Measurements from ENCODE around the gene ZXDA.
"Not testable (repeated sequence)": the region's sequence is repeated elsewhere in the genome, so short reads cannot be mapped to it uniquely, and the experiment has no call there.

The ZXDA gene, protein sequence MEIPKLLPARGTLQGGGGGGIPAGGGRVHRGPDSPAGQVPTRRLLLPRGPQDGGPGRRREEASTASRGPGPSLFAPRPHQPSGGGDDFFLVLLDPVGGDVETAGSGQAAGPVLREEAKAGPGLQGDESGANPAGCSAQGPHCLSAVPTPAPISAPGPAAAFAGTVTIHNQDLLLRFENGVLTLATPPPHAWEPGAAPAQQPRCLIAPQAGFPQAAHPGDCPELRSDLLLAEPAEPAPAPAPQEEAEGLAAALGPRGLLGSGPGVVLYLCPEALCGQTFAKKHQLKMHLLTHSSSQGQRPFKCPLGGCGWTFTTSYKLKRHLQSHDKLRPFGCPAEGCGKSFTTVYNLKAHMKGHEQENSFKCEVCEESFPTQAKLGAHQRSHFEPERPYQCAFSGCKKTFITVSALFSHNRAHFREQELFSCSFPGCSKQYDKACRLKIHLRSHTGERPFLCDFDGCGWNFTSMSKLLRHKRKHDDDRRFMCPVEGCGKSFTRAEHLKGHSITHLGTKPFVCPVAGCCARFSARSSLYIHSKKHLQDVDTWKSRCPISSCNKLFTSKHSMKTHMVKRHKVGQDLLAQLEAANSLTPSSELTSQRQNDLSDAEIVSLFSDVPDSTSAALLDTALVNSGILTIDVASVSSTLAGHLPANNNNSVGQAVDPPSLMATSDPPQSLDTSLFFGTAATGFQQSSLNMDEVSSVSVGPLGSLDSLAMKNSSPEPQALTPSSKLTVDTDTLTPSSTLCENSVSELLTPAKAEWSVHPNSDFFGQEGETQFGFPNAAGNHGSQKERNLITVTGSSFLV

DNA sequence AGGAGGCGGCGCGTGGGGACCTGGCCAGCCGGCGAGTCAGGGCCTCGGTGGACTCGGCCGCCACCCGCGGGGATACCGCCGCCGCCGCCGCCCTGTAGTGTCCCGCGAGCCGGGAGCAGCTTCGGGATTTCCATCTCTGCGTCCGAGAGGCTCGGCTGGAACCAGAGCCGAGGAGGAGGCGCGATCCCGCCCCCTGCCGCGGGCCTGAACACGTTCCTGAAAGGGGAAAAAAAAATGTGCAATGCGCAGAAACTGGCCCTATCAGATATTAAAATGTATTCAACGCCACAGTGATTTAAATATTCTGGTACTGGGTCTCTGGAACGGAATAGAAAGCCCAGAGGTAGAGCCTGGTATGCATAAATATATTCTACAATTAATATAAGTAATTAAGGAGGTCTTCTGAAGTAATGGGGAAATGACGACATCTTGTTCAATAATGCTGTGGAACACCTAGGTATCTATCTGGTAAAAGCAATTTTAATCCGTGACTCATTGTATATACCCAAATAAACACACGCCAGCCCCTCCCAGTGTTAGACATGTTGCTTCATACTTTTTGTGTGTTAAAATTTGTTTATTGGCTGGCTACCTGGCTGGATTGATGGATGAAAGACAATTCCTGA is at the start of gene ZXDA:
ZXDA (minus strand) TSS at position 172 of the 626 bp plus-strand sequence; CDS start at position 134, 38 bp downstream.
- not testable (repeated sequence) for H3K9me3 ChIP-seq (ENCODE audit: low read depth, low read length); H3K27ac ChIP-seq; DNase-seq (ENCODE audit: low read depth, low spot score); H3K36me3 ChIP-seq (ENCODE audit: insufficient read depth, low read length)
- Histone ChIP-seq H3K9ac (ENCODE audit: insufficient read length) (peak within 1 kb of the TSS; percentile 67), H3K4me3 (peak within 1 kb of the TSS; percentile 64)

DNA sequence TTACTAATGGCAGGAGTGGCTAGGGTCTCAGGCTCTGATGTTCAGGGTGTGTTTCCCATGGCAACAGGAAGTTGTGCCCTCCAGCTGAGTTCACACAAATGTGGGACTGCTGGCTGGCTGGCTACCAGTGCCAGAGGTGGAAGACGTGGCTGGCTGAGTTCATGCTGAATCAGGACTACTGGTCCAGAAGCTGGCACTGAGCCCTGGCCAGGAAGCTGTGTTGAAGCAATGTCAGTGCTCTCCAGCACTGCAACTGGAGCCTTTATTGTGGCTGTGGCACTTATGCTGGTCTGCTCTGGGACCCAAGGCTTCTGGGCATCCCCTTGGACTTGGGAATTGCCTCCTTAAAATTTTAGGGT is 42.0 kb upstream of the ZXDA start:
- Histone ChIP-seq H3K36me3 (ENCODE audit: insufficient read depth, low read length) (no peaks in the 10 kb centered on the region), H3K9me3 (ENCODE audit: low read depth, low read length) (no peaks in the 10 kb centered on the region), H3K4me3 (no peak overlapping the region), H3K9ac (ENCODE audit: insufficient read length) (no peak overlapping the region), H3K27ac (no peak overlapping the region)
- no peak for DNase-seq (ENCODE audit: low read depth, low spot score)
- TF ChIP-seq POLR2AphosphoS5 (IDR thresholded peaks at IDR 0.05; ENCODE audit: borderline replicate concordance, low read depth, low read length): no peak
- TF ChIP-seq EZH2 (IDR thresholded peaks at IDR 0.05): no peak
- no peak for TF ChIP-seq FOXP2 (optimal IDR thresholded peaks at IDR 0.05; ENCODE audit: control extremely low read depth, extremely low read length, insufficient read depth)

DNA sequence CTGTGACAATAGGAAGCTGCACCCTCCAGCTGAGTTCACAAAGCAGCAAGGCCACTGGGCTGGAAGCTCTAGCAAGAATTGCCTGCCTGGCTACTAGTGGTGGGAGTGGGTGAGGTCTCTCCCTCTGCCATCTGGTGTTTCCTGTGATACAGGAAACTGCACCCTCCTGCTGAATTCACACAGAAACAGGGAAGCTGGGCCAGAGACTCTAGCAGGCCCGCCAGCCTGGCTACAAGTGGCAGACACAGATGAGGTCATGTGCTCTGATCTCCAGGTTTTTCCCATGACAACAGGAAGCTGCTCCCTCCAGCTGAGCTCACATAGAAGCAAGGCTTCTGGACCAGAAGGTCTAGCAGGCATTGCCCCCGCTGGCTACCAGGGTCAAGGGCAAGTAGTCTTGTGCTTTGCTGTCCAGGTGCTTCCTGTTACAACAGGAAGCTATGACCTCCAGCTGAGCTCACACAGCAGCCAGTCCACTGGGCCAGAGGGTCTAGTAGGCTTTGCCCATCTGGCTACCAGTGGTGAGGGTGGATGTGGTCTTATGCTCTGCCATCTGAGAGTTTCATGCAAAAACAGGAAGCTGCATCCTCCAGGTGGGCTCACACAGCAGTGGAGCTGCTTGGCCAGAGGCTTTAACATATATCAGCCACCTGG is 41.5 kb upstream of the ZXDA start:
- no peak for DNase-seq (ENCODE audit: low read depth, low spot score)
- Histone ChIP-seq H3K27ac (no peak overlapping the region), H3K9ac (ENCODE audit: insufficient read length) (no peak overlapping the region), H3K4me3 (no peak overlapping the region), H3K36me3 (ENCODE audit: insufficient read depth, low read length) (no peaks in the 10 kb centered on the region), H3K9me3 (ENCODE audit: low read depth, low read length) (no peaks in the 10 kb centered on the region)
- TF ChIP-seq POLR2AphosphoS5 (IDR thresholded peaks at IDR 0.05; ENCODE audit: borderline replicate concordance, low read depth, low read length) (no peak), EZH2 (IDR thresholded peaks at IDR 0.05) (no peak), FOXP2 (optimal IDR thresholded peaks at IDR 0.05; ENCODE audit: control extremely low read depth, extremely low read length, insufficient read depth) (no peak)

DNA sequence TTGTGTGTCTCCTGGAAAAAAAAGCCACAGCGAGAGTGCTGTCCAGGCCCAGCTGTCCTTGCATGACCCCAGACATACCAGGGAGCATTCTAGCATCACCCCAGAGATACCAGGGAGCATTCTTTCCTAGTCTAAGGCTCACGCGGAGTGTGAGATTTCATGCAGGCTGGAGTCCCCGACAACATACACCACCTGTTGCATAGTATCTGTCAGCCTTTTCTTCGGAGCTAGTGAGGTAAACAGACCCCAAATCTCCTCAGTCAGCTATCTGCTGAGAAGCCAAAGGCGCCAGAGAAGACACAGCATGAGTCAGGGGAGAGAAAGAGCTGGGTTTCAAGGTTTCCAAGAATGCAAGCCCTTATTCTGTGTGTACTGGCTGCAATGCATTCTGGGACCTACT is 23.1 kb upstream of the ZXDA start:
- Histone ChIP-seq H3K27ac (no peak overlapping the region), H3K36me3 (ENCODE audit: insufficient read depth, low read length) (no peaks in the 10 kb centered on the region), H3K4me3 (no peak overlapping the region), H3K9me3 (ENCODE audit: low read depth, low read length) (no peaks in the 10 kb centered on the region), H3K9ac (ENCODE audit: insufficient read length) (no peak overlapping the region)
- no peak for DNase-seq (ENCODE audit: low read depth, low spot score)
- no peak for TF ChIP-seq EZH2 (IDR thresholded peaks at IDR 0.05)
- TF ChIP-seq POLR2AphosphoS5 (IDR thresholded peaks at IDR 0.05; ENCODE audit: borderline replicate concordance, low read depth, low read length): no peak
- TF ChIP-seq FOXP2 (optimal IDR thresholded peaks at IDR 0.05; ENCODE audit: control extremely low read depth, extremely low read length, insufficient read depth): no peak

DNA sequence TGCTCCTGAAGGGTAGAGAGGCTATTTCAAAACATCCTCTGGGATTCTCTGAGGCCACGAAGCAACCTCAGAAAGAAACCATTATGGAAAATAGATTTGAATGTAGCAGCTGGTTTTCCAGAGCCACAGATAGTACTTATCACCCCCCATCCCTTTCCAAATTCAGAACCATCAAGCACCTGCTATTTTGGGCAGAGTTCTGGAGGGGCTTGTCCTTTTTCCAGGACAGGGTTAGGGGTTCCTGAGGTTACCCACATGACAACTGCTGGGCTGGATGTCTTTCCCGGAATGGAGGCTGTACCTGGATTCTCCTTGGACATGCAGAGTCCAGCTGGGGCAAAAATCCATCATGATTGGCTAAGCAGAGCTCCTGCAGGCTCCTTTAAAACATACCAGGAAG is 22.0 kb upstream of the ZXDA start:
- TF ChIP-seq EZH2 (IDR thresholded peaks at IDR 0.05): no peak
- Histone ChIP-seq H3K27ac (no peak overlapping the region), H3K9ac (ENCODE audit: insufficient read length) (no peak overlapping the region), H3K4me3 (no peak overlapping the region), H3K9me3 (ENCODE audit: low read depth, low read length) (no peaks in the 10 kb centered on the region), H3K36me3 (ENCODE audit: insufficient read depth, low read length) (no peaks in the 10 kb centered on the region)
- DNase-seq (ENCODE audit: low read depth, low spot score): no peak

DNA sequence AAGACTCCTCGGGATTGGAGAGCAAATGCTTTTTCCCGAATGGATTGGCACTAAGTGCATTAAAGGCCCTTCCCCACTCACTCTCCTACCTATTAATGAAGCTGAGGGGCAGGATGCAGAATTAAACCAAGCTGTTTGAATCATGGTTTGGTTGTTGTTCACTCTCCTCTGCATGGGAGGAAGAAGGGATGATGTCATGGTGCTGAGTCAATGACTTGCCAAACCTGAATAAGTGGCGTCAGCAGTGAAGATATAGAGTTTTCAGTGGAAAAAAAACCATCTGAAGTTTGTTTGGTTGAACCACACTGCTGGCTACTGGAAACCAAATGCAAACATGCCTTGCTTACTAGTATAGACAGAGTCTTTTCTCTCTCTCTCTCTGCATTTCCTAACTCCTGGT is 19.8 kb upstream of the ZXDA start:
- TF ChIP-seq FOXP2 (optimal IDR thresholded peaks at IDR 0.05; ENCODE audit: control extremely low read depth, extremely low read length, insufficient read depth) (no peak), POLR2AphosphoS5 (IDR thresholded peaks at IDR 0.05; ENCODE audit: borderline replicate concordance, low read depth, low read length) (no peak), EZH2 (IDR thresholded peaks at IDR 0.05) (no peak)
- H3K27ac ChIP-seq: no peak overlapping the region
- H3K4me3 ChIP-seq: no peak overlapping the region
- H3K9me3 ChIP-seq (ENCODE audit: low read depth, low read length): no peaks in the 10 kb centered on the region
- H3K36me3 ChIP-seq (ENCODE audit: insufficient read depth, low read length): no peaks in the 10 kb centered on the region
- no peak overlapping the region for H3K9ac ChIP-seq (ENCODE audit: insufficient read length)
- DNase-seq (ENCODE audit: low read depth, low spot score): no peak

DNA sequence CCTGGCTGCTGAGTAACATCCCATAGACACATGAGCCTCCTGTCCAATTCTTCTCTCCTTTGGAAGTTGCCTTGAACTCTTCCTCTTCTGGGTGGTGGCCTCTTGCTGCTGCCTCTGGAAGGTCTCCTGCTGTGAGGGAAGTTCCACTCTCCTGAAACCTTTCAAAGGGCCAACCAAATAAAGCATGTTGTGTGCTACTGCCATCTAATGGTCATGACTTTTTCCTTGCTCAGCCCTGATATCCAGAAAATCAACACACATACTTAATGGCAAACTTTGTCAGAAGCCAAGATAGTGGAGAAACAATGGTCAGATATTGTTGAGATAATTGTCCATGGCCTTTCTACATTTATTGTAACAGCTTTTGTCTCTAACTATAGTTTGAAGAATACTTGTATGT is 19.1 kb upstream of the ZXDA start:
- H3K27ac ChIP-seq: no peak overlapping the region
- H3K4me3 ChIP-seq: no peak overlapping the region
- H3K9me3 ChIP-seq (ENCODE audit: low read depth, low read length): no peaks in the 10 kb centered on the region
- no peak for TF ChIP-seq EZH2 (IDR thresholded peaks at IDR 0.05)
- no peak for TF ChIP-seq FOXP2 (optimal IDR thresholded peaks at IDR 0.05; ENCODE audit: control extremely low read depth, extremely low read length, insufficient read depth)
- TF ChIP-seq POLR2AphosphoS5 (IDR thresholded peaks at IDR 0.05; ENCODE audit: borderline replicate concordance, low read depth, low read length): no peak
- no peak overlapping the region for H3K9ac ChIP-seq (ENCODE audit: insufficient read length)
- H3K36me3 ChIP-seq (ENCODE audit: insufficient read depth, low read length): no peaks in the 10 kb centered on the region
- no peak for DNase-seq (ENCODE audit: low read depth, low spot score)

DNA sequence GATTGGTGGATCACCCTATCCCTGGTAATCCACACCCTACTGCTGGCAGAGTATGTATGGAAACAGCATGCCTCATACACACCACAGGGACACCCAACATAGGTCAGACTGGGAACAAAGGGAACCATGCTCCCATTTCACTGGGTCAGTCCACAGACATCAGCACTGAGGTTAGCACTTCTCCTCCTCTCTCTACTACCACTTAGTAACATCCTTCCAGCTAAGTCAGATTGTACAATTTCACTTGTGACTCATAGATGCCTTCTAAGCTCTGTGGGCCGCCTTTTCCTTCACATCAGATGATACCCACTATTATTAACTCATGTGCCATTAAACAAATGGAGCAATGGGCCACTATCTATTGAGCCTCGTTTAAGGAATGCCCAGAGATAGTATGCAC is 15.5 kb upstream of the ZXDA start:
- DNase-seq (ENCODE audit: low read depth, low spot score): no peak
- Histone ChIP-seq H3K36me3 (ENCODE audit: insufficient read depth, low read length) (no peaks in the 10 kb centered on the region), H3K4me3 (no peak overlapping the region), H3K27ac (no peak overlapping the region), H3K9ac (ENCODE audit: insufficient read length) (no peak overlapping the region), H3K9me3 (ENCODE audit: low read depth, low read length) (no peaks in the 10 kb centered on the region)
- TF ChIP-seq EZH2 (IDR thresholded peaks at IDR 0.05) (no peak), FOXP2 (optimal IDR thresholded peaks at IDR 0.05; ENCODE audit: control extremely low read depth, extremely low read length, insufficient read depth) (no peak), POLR2AphosphoS5 (IDR thresholded peaks at IDR 0.05; ENCODE audit: borderline replicate concordance, low read depth, low read length) (no peak)
